ENCODE measurements around the gene PCDHB14. TPM values are rescaled to one million over a fixed set of nuclear protein-coding genes. Genes with fewer than 3 reads are reported as not detected.
"Not testable (repeated sequence)": the region's sequence is repeated elsewhere in the genome, so short reads cannot be mapped to it uniquely, and the experiment has no call there.

PCDHB14 gene
- total RNA-seq, 4 donors from 2014 or later, result 5.4 to 7.5 (median 6.2) TPM

GRCh38 chr5:141182248-141182647 lies 40.9 kb upstream of the PCDHB14 start, which contains the start of gene PCDHB16:
Gene PCDHB16, plus strand, starts transcription at chr5:141182387. Its CDS starts 173 bp downstream, at chr5:141182560.
- peak within 1 kb of the TSS; percentile 1 for H3K4me3 ChIP-seq (ENCODE audit: low read depth, poor library complexity, severe bottlenecking)
- TF ChIP-seq POLR2A (IDR thresholded peaks at IDR 0.05) (no peak), CTCF (IDR thresholded peaks at IDR 0.05) (no peak)
- intact Hi-C loops (cut with DNase I; ENCODE audit: low total_unique reads), result no loop called here
- WGBS, 2 donors, result 10 to 11% methylated on average over 13 of the region's 13 CpGs
- DNase-seq (ENCODE audit: low spot score in 2 of 2), result no peak

GRCh38 chr5:141184117-141184855 lies 38.9 kb upstream of the PCDHB14 start:
- H3K4me3 ChIP-seq (ENCODE audit: low read depth, poor library complexity, severe bottlenecking); intact Hi-C loops (cut with DNase I; ENCODE audit: low total_unique reads); DNase-seq (ENCODE audit: low spot score in 2 of 2): not testable (repeated sequence)
- 20 to 40% methylated on average over 3 to 12 of the region's 69 CpGs for WGBS, 2 donors

- DNase-seq (ENCODE audit: low spot score in 2 of 2), result no peak
- intact Hi-C loops (cut with DNase I; ENCODE audit: low total_unique reads), result no loop called here
- H3K4me3 ChIP-seq (ENCODE audit: low read depth, poor library complexity, severe bottlenecking), result no peak within 1 kb of the TSS
- 18 to 24% methylated on average over 9 of the region's 9 CpGs for WGBS, 2 donors
- TF ChIP-seq CTCF (IDR thresholded peaks at IDR 0.05) (no peak), POLR2A (IDR thresholded peaks at IDR 0.05) (no peak)
Observed at GRCh38 chr5:141186897-141187512, 36.1 kb upstream of the PCDHB14 start, which contains the start of gene PCDHB9. Gene PCDHB9, plus strand, starts transcription at chr5:141187161. Its CDS starts 158 bp downstream, at chr5:141187319.

- WGBS, 2 donors, result 28 to 36% methylated on average over 8 to 24 of the region's 37 CpGs
- intact Hi-C loops (cut with DNase I; ENCODE audit: low total_unique reads), result not testable (repeated sequence)
Observed at GRCh38 chr5:141188682-141189081, 34.5 kb upstream of the PCDHB14 start.

GRCh38 chr5:141189131-141189530 lies 34.0 kb upstream of the PCDHB14 start:
- DNase-seq (ENCODE audit: low spot score in 2 of 2); H3K4me3 ChIP-seq (ENCODE audit: low read depth, poor library complexity, severe bottlenecking); intact Hi-C loops (cut with DNase I; ENCODE audit: low total_unique reads): not testable (repeated sequence)
- 45% methylated on average over 18 of the region's 35 CpGs; no CpG with 5 or more reads in 1 of the 2 donors for WGBS, 2 donors

More at GRCh38 chr5:141188682-141189081, 34.5 kb upstream of the PCDHB14 start:
- H3K4me3 ChIP-seq (ENCODE audit: low read depth, poor library complexity, severe bottlenecking); DNase-seq (ENCODE audit: low spot score in 2 of 2): not testable (repeated sequence)

- whole genome bisulfite sequencing, 2 donors, result 8 to 13% methylated on average over 10 of the region's 10 CpGs
- intact Hi-C loops (cut with DNase I; ENCODE audit: low total_unique reads), result no loop called here
- no peak within 1 kb of the TSS for H3K4me3 ChIP-seq (ENCODE audit: low read depth, poor library complexity, severe bottlenecking)
- TF ChIP-seq CTCF (IDR thresholded peaks at IDR 0.05) (no peak), POLR2A (IDR thresholded peaks at IDR 0.05) (no peak)
- no peak for DNase-seq (ENCODE audit: low spot score in 2 of 2)
Observed at GRCh38 chr5:141192110-141192725, 30.9 kb upstream of the PCDHB14 start, which contains the start of gene PCDHB10. Gene PCDHB10, plus strand, starts transcription at chr5:141192353. Its CDS starts 200 bp downstream, at chr5:141192553.

- intact Hi-C loops (cut with DNase I; ENCODE audit: low total_unique reads); DNase-seq (ENCODE audit: low spot score in 2 of 2); H3K4me3 ChIP-seq (ENCODE audit: low read depth, poor library complexity, severe bottlenecking): not testable (repeated sequence)
- 22 to 39% methylated on average over 7 to 22 of the region's 37 CpGs for WGBS, 2 donors
Observed at GRCh38 chr5:141194332-141194731, 28.8 kb upstream of the PCDHB14 start.

Measured in lower leg skin (tissue), 4 donors.